ENCODE measurements around the gene MYEF2.

DNA sequence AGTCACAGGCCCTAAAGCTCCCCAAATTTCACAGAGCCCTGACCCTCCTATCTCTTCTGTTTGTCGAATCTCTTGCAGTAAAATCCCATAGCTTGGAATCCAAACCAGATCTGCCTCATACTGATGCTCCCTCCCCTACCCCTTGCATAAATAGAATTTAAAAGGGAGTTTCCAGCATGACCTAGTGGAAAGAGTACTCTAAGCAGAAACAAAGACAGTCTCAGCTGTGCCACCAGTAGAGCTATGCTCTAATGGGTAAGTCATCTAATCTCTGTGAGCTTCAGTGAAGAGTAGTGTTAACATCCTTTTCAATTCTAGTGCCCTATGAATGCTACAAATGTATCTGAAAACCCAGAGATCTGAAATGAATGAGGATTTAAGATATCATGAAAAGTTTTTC, 24.0 kb upstream of the MYEF2 start:
- TF ChIP-seq POLR2AphosphoS5 (IDR thresholded peaks at IDR 0.05; ENCODE audit: borderline replicate concordance, low read depth, low read length), result no peak
- TF ChIP-seq EZH2 (IDR thresholded peaks at IDR 0.05), result no peak
